GM10248 (cell line): ENCODE results near the gene CAMK2D.
A peak's percentile ranks its signal among the peaks of the same experiment; 100 is the strongest.

ENCODE experiments used
- CTCF ChIA-PET: fragments of 300-600 bp; sonication (Branson Sonifier 250); formaldehyde crosslinking; extraction: SDS; loops from one replicate; lab custom pipeline; 2021; ENCODE audit warnings: antibody characterized with exemption; lab: Yijun Ruan, JAX
- POLR2A ChIA-PET: fragments of 350-650 bp; sonication (Branson Sonifier 250); formaldehyde crosslinking; extraction: SDS; loops from one replicate; lab custom pipeline; 2020; ENCODE audit warnings: antibody characterized with exemption; lab: Yijun Ruan, JAX
- DNase-seq: peaks from one replicate; pipeline ENCODE4 v3.0.0; 2012; ENCODE audit errors: extremely low spot score
- TF ChIP-seq, protein P1 (sequence below): IDR thresholded peaks from 2 replicates; pipeline ENCODE4 v1.5.1; 2012; ENCODE audit warnings: mild to moderate bottlenecking, low read depth; ENCODE audit errors: extremely low read depth, missing control alignments, control extremely low read depth

Gene CAMK2D

DNA sequence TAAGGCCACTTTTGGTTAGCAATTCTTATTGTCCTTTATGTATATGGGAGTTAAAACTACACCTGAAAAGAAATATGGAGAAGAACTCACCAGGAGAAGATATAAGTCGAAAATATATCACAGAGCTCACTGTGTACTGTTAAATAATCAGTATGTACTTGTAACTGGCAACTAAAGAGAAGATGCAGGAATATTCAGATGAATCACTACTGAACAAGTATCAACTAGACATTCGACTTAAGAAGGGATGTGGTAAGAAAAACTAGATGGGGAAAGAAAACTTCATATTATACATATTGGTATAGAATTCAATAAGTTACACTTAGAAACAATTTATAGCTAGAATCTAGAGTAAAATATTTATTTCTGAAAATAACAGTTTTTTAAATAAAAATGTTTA is 230.0 kb downstream of the CAMK2D start:
- POLR2A ChIA-PET = no interaction called here
- TF ChIP-seq, protein P1, sequence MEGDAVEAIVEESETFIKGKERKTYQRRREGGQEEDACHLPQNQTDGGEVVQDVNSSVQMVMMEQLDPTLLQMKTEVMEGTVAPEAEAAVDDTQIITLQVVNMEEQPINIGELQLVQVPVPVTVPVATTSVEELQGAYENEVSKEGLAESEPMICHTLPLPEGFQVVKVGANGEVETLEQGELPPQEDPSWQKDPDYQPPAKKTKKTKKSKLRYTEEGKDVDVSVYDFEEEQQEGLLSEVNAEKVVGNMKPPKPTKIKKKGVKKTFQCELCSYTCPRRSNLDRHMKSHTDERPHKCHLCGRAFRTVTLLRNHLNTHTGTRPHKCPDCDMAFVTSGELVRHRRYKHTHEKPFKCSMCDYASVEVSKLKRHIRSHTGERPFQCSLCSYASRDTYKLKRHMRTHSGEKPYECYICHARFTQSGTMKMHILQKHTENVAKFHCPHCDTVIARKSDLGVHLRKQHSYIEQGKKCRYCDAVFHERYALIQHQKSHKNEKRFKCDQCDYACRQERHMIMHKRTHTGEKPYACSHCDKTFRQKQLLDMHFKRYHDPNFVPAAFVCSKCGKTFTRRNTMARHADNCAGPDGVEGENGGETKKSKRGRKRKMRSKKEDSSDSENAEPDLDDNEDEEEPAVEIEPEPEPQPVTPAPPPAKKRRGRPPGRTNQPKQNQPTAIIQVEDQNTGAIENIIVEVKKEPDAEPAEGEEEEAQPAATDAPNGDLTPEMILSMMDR = no peak
- CTCF ChIA-PET = interaction anchor here (1.2 to 1.5 kb wide), 3 partner anchors 9 to 16 kb away, joined by 3 to 6 read pairs (median 3); no protein-coding TSS in a partner anchor
- no peak for DNase-seq

DNA sequence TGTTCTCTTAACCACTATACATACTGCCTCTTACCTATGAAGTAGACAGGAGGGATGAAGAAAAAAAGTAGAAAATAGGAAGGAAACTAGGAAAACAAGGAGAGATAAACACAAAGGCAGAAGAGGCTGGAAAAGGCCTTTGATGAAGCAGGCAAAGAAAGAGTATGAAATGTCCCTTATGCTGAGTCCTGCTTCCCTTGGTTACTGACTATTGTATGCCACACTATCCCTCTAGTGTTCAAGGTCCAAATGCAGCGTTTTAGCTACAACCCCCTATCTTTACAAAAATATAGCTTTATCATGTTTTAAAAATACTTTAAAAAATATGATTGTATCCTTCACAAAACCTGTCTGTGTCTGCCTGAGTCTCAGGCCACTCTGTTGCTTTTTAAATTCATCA is 233.1 kb downstream of the CAMK2D start:
- ChIA-PET POLR2A (no interaction called here), CTCF (interaction anchor here (1.0 to 2.0 kb wide), 3 partner anchors 13 to 54 kb away, joined by 3 to 6 read pairs (median 5); no protein-coding TSS in a partner anchor)
- TF ChIP-seq, protein P1 = no peak
- DNase-seq = no peak

DNA sequence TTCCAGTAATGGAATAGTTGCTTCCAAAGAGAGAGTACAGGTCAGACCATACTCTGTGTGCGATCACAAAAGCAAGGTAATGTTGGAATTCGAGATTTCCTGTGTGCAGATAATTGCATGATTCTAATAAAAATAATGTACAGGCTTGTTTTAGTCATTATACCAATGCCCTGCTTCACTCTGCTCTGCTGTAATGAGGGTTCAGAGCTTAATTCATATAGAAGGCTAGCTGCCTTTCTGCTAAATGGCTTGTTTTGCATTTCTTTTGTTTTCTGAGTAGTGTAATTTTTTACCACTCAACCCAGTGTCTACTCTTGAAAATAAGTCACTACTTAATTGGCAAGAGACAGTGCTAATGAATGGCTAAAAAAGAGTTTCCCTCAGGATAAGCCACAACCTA is 236.0 kb downstream of the CAMK2D start:
- CTCF ChIA-PET = interaction anchor here (0.9 to 3.8 kb wide), 4 partner anchors 9 to 26 kb away, joined by 3 to 12 read pairs (median 4); no protein-coding TSS in a partner anchor
- POLR2A ChIA-PET = no interaction called here
- no peak for DNase-seq
- TF ChIP-seq, protein P1 = no peak

DNA sequence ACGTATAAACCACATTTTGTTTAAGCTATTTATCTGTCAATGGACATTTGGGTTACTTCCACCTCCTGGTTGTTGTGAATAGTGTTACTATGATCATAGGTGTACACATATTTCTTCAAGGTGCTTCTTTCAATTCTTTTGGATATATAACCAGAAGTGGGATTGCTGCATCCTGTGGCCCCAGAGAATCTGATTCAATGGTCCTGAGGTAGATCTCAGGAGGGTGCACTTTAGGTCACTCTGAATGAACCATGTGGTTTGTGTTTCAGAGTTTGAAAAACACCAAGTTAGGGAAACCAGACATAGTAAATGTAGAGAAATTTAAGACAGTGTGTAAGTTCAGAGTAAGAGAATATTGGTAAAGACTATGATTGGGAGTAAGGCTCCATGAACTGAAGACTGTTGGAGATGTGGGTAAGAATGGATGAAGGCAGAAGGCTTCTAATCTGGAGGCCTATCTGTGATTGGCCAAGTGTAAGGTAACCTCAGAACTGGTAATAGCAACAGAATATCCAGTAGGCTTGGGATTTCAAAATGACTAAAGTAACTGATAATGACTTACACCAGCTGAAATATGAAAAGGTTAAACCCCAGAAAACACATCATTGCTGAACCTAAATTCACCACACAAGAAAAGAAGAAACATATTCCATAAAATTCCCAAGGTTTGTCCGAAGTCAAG is 236.9 kb downstream of the CAMK2D start:
- no peak for DNase-seq
- ChIA-PET POLR2A (no interaction called here), CTCF (interaction anchor here (0.9 to 3.8 kb wide), 5 partner anchors 8 to 26 kb away, joined by 3 to 12 read pairs (median 3); no protein-coding TSS in a partner anchor)
- TF ChIP-seq, protein P1 = no peak

DNA sequence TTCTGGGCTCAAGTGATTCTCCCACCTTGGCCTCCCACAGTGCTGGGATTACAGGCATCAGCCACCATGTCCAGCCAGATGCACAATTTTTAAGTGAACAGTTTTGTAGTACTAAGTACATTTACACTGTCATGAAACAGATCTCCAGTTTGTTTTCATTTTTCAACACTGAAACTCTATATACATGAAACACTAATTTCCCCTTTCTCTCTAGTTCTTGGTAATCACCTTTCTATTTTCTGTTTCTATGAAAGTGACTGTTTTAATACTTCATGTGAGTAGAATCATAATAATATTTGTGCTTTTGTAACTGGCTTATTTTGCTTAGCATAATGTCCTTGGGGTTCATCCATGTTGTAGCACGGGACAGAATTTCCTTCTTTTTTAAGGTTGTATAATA is 237.4 kb downstream of the CAMK2D start:
- POLR2A ChIA-PET = no interaction called here
- CTCF ChIA-PET = interaction anchor here (1.4 to 3.8 kb wide), 3 partner anchors 10 to 23 kb away, joined by 3 to 12 read pairs (median 3); no protein-coding TSS in a partner anchor
- DNase-seq = peak; percentile 20
- TF ChIP-seq, protein P1 = no peak

DNA sequence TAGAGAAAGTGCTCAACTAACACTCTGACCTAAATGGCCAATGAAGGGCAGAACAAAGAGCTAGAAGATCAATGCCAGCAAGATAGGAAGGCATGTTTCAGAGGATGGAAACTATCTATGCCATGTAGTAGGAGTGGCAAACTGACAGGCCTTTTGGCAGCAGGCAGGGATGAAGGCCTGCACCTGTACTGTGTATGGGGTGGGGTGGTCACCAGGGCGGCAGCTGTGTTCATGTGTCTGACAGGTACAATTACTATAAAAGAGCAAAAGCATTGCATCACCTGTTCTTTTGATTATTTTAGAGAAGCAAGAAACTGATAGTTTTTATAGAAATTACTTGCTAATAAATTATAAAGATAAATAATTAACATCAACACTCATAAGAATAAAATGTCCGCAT is 239.1 kb downstream of the CAMK2D start:
- TF ChIP-seq, protein P1 = no peak
- DNase-seq = no peak
- POLR2A ChIA-PET = no interaction called here
- CTCF ChIA-PET = interaction anchor here (1.6 kb wide), 1 partner anchor 12 kb away, joined by 3 read pairs; no protein-coding TSS in a partner anchor
